Measurements from ENCODE around the gene SYNPO2. TPM values are rescaled to one million over a fixed set of nuclear protein-coding genes. Genes with fewer than 3 reads are reported as not detected.

The SYNPO2 gene
- total and polyA plus RNA-seq, 2 of the 13 experiments (the other 11 are each of a cell fraction or from before 2014, with no cell fraction given) = not detected

DNA sequence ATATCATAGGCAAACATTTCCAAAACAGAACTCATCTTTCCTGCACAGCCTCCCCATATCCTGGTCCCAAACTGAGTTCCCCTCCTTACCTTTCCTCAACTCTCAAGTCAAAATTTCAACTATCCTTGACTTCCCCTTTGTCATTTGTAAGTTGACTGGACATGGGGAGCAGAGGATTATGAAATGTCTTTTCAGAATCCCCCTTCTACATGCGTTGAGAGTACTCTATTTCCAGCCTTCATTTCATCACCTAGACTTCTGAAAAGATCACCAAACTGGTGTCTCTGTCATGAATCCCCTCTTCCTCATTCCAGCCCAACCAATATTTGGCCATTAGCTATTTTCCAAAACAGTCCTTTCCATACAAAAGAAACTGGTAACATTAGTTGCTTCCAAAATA lies 95.2 kb downstream of the SYNPO2 start:
- Histone ChIP-seq H3K79me2 (ENCODE audit: insufficient read depth, low read length) (no peaks in the 10 kb centered on the region), H3K4me2 (ENCODE audit: low read depth, low read length) (no peak overlapping the region), H3K27ac (ENCODE audit: extremely low read length, insufficient read depth, low read length) (no peak overlapping the region), H3K36me3 (replicated peaks in 1 of 2; ENCODE audit: control insufficient read depth in 1 of 2, insufficient read depth in 2 of 2, low read length in 2 of 2) (no peaks in the 10 kb centered on the region), H3K9ac (ENCODE audit: insufficient read depth, low read depth, low read length) (no peak overlapping the region), H3K27me3 (ENCODE audit: control insufficient read depth in 1 of 2, insufficient read depth in 2 of 2, low read length in 2 of 2) (peaks cover 0 to 3% of the 10 kb centered on the region in 2 experiments; a peak in 1 of 5 replicates), H3K9me3 (ENCODE audit: low read length) (no peaks in the 10 kb centered on the region), H3K4me3 (replicated peaks in 1 of 3; ENCODE audit: insufficient read depth in 1 of 3, low read depth in 2 of 3, low read length in 3 of 3) (no peak overlapping the region), H2AFZ (ENCODE audit: low read length) (no peak overlapping the region), H3K4me1 (ENCODE audit: insufficient read depth, low read length) (no peaks in the 10 kb centered on the region), H4K20me1 (ENCODE audit: insufficient read depth, low read length) (no peaks in the 10 kb centered on the region)
- no TSS peak for BruUV-seq (replicated peaks)
- TF ChIP-seq LCORL (IDR thresholded peaks at IDR 0.05) (no peak), LCORL (CRISPR knock-in tag; IDR thresholded peaks at IDR 0.05) (no peak), SIX1 (CRISPR knock-in tag; IDR thresholded peaks at IDR 0.05; ENCODE audit: borderline replicate concordance) (no peak), ATRX (CRISPR knock-in tag; IDR thresholded peaks at IDR 0.05; ENCODE audit: borderline replicate concordance) (no peak), NCOA1 (CRISPR knock-in tag; IDR thresholded peaks at IDR 0.05) (no peak), ARID3A (IDR thresholded peaks at IDR 0.05; ENCODE audit: low read depth, low read length) (no peak), ZNF780A (CRISPR knock-in tag; IDR thresholded peaks at IDR 0.05) (no peak), JUNB (CRISPR knock-in tag; IDR thresholded peaks at IDR 0.05; ENCODE audit: borderline replicate concordance) (no peak), ZNF460 (CRISPR knock-in tag; IDR thresholded peaks at IDR 0.05; ENCODE audit: borderline replicate concordance) (no peak), KLF16 (CRISPR knock-in tag; IDR thresholded peaks at IDR 0.05) (no peak), KDM6A (CRISPR knock-in tag; IDR thresholded peaks at IDR 0.05; ENCODE audit: low read depth) (no peak), HMGA1 (CRISPR knock-in tag; conservative IDR thresholded peaks at IDR 0.05) (no peak), ZBTB7B (CRISPR knock-in tag; IDR thresholded peaks at IDR 0.05) (no peak), SNAPC5 (CRISPR knock-in tag; IDR thresholded peaks at IDR 0.05; ENCODE audit: borderline replicate concordance) (no peak), NR0B2 (CRISPR knock-in tag; IDR thresholded peaks at IDR 0.05) (no peak), REST (IDR thresholded peaks at IDR 0.05; ENCODE audit: borderline replicate concordance in 1 of 2, low read depth in 1 of 2, low read length in 2 of 2) (no peak)
- no peak for ATAC-seq
- POLR2A ChIA-PET = no interaction called here
- no peak for DNase-seq (ENCODE audit: low spot score)
- CTCF ChIA-PET (ENCODE audit: low intra/inter-chr PET ratio, low total read pairs) = no interaction called here
- intact Hi-C loops (cut with micrococcal nuclease; ENCODE audit: unreplicated experiment) = loop anchor here (2.0 to 5.0 kb wide), 4 partner anchors 307 to 1067 kb away; a partner anchor contains a TSS
- WGBS (ENCODE audit: low lambda C conversion rate) = 6% methylated on average over 1 of the region's 1 CpG
- in situ Hi-C loops (cut with HindIII; ENCODE audit: extremely low pct_ligation_motif_present, low pct_unique_long_range_greater_than_20kb) = loop anchor here (10.0 to 25.0 kb wide), 4 partner anchors 311 to 1071 kb away; partner anchors contain the start of gene PDE5A
- no peak for FAIRE-seq

All from HepG2 (cell line).